AG04449 (cell line): ENCODE results near the gene SLC7A1.

Experiments
- CTCF ChIA-PET: fragments of 350-600 bp; formaldehyde crosslinking; extraction: SDS; loops from one replicate; lab custom pipeline; 2021; ENCODE audit warnings: antibody characterized with exemption; lab: Yijun Ruan, JAX
- POLR2A ChIA-PET: fragments of 400-600, 350-600 bp; formaldehyde crosslinking; extraction: SDS; loops from one replicate; lab custom pipeline; 2020; ENCODE audit warnings: antibody characterized with exemption, inconsistent platforms; lab: Yijun Ruan, JAX
- DNase-seq: peaks from one replicate; pipeline ENCODE4 v3.0.0-alpha.2; 2010; ENCODE audit warnings: low read depth, low spot score
- H3K4me3 ChIP-seq: 2 replicates; pipeline ENCODE4 v1.5.1; 2011; ENCODE audit warnings: low read depth, mild to moderate bottlenecking, control low read depth, low read length
- TF ChIP-seq, protein P1 (sequence below): IDR thresholded peaks from one replicate; pipeline ENCODE4 v1.5.1; 2011; ENCODE audit warnings: mild to moderate bottlenecking, moderate library complexity, low read length, control low read depth, inconsistent platforms; ENCODE audit not compliant: insufficient read depth; ENCODE audit errors: missing control alignments

The SLC7A1 gene

DNA sequence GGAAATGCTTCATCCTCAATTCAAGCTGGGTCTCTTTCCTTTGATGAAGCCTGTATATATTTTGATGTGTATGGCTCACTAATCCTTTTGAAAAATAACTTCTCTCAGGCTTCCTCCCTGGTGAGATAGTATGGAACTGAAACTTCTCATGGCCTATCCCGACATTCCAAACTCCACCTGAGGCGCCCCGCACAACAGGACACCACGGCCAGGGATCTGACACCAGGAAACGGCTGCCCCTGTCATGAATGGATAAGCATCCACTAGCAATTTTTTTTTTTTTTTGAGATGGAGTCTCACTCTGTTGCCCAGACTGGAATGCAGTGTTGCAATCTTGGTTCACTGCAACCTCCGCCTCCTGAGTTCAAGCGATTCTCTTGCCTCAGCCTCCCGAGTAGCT, 16.4 kb downstream of the SLC7A1 start:
- no peak overlapping the region for H3K4me3 ChIP-seq
- TF ChIP-seq, protein P1, sequence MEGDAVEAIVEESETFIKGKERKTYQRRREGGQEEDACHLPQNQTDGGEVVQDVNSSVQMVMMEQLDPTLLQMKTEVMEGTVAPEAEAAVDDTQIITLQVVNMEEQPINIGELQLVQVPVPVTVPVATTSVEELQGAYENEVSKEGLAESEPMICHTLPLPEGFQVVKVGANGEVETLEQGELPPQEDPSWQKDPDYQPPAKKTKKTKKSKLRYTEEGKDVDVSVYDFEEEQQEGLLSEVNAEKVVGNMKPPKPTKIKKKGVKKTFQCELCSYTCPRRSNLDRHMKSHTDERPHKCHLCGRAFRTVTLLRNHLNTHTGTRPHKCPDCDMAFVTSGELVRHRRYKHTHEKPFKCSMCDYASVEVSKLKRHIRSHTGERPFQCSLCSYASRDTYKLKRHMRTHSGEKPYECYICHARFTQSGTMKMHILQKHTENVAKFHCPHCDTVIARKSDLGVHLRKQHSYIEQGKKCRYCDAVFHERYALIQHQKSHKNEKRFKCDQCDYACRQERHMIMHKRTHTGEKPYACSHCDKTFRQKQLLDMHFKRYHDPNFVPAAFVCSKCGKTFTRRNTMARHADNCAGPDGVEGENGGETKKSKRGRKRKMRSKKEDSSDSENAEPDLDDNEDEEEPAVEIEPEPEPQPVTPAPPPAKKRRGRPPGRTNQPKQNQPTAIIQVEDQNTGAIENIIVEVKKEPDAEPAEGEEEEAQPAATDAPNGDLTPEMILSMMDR, result no peak
- ChIA-PET POLR2A (no interaction called here), CTCF (interaction anchor here (0.8 to 6.7 kb wide), 2 partner anchors 14 to 15 kb away, joined by 3 to 23 read pairs; no protein-coding TSS in a partner anchor)
- DNase-seq, result no peak

DNA sequence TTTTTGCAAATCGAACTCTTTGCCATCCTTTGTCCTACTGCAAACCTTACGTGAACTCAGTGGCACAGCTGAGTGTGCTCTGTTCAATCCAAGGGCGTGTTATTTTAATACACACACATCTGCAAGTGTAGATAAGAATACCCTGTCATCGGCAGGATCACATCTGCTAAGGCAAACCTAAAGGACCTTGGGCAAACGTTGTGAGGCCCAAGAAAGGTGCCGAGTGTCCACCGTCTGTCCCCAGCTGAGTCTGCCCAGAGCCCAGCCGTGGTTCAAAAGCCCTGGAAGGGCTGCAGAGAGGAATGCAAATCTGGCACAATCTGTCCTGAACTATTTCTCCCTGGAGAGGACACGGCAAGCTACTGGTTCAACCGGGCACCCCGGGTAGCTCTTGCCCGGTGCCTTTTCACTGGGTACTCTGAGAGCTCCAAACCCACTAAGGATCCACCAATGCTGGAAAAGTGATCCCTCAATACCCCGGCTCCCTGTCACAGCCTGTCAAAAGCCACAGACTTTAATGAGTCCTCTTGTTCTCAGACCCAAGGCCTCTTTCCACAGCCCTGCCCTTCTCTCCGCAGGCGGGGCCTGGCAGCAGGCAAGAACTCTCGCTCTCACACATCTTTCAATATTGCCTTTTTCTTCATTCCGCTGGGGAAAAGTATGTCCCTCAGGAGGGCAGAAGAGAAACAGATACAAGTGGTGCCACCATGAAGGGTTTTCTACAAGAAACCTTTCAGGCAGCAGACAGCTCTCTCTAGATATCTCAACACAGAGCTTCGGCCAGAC, 17.0 kb downstream of the SLC7A1 start:
- CTCF ChIA-PET, result interaction anchor here (6.7 kb wide), 1 partner anchor 14 kb away, joined by 23 read pairs; no protein-coding TSS in a partner anchor
- POLR2A ChIA-PET, result interaction anchor here (1.0 kb wide), 1 partner anchor 10 kb away, joined by 3 read pairs; no protein-coding TSS in a partner anchor
- no peak overlapping the region for H3K4me3 ChIP-seq

DNA sequence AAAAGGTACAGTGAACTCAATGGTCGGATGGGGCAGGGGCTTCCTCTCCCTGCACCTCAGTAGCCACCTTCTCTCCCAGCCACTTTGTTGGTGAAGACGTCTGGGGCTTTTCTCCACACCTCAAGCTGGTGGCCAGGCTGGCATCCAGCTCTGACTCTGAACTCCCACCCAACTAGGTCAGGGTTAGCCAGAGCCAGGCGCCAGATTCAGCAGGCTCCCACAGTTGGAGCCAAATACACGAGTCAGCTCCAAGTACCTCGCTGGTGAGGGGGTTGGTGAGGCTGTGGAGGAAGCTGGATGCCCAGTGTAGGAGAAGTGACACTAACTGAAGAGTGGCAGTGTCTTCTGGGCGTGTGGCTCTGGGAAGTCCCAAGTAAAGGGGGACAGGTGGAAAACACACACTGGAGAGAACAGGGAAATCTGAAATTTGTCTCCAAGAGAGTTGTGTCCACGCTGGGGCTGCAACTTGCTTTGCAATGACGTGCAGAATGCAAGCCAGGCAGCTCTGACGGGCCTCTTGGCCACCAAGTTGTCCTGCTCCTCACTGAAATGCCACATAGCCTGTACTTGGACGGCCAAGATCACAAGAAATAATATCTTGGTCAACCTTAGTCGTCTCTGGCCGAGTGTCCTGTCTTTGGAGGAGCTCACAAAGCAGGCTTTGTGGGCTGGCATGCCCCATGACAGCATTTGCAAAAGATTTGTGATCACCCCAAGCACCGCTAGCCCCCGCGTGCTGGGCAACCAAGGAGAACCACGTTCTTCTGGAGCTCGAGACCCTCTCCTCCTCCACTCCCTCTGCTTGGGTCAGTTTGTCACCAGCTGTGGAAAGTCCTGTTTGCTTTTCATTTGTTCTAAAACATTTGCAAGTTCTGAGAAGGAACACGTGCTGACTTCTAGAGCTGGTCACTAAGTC, 18.1 kb downstream of the SLC7A1 start:
- TF ChIP-seq, protein P1, result no peak
- no peak for DNase-seq
- CTCF ChIA-PET, result interaction anchor here (1.0 to 6.7 kb wide), 4 partner anchors 10 to 132 kb away, joined by 3 to 23 read pairs (median 4); no protein-coding TSS in a partner anchor
- H3K4me3 ChIP-seq, result no peak overlapping the region
- POLR2A ChIA-PET, result interaction anchor here (1.0 kb wide), 1 partner anchor 11 kb away, joined by 3 read pairs; no protein-coding TSS in a partner anchor

More for the DNA sequence above, 17.0 kb downstream of the SLC7A1 start:
- DNase-seq, result no peak
- TF ChIP-seq, protein P1, result no peak

DNA sequence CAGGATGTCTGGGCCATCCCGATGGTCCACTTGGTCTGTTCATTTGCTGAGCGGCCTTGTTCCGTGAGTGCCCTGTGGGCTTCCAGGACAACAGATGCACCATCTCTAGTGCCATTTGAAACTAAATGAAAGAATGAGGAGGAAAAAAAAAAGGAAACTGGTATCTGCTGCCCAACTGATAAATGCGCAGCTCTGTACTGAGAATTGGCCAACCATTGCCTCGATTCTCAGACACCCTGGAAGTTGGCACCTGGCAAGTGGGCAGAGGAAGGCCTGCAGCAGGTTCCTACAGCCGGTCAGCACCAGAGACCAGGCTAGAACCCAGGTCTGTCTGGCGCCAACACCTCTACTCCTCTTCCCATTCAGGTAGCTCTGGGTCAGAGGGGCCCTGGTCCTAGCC, 18.9 kb downstream of the SLC7A1 start:
- POLR2A ChIA-PET, result no interaction called here

DNA sequence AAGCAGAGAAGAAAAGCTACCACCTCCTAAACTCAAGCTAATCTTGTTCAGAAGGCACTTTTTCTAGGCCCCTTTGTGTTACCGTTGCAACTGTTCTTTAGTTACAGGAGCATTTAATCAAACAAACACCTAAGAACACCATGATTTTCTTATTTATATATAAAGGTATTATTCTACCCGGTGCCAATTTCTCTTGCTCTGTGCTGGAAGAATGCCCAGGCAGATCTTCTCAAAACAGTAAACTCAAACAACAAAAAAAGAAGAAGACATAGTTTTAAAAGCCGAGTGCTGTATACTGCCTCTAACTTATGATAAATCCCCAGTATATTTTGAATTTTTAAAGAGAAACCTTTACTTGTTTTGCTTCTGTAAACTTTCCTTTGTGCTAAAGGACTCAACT, 20.4 kb downstream of the SLC7A1 start:
- no peak for DNase-seq
- TF ChIP-seq, protein P1, result no peak
- CTCF ChIA-PET, result interaction anchor here (1.1 to 6.7 kb wide), 3 partner anchors 11 to 130 kb away, joined by 4 to 23 read pairs (median 5); no protein-coding TSS in a partner anchor
- POLR2A ChIA-PET, result no interaction called here
- H3K4me3 ChIP-seq, result no peak overlapping the region

More for the DNA sequence above, 18.9 kb downstream of the SLC7A1 start:
- CTCF ChIA-PET, result interaction anchor here (1.2 to 6.7 kb wide), 4 partner anchors 9 to 129 kb away, joined by 3 to 23 read pairs (median 4); no protein-coding TSS in a partner anchor
- TF ChIP-seq, protein P1, result no peak
- no peak overlapping the region for H3K4me3 ChIP-seq
- no peak for DNase-seq
